GM23248 (cell line): ENCODE results near the gene TTC39A. TPM values are rescaled to one million over a fixed set of nuclear protein-coding genes. Genes with fewer than 3 reads are reported as not detected.

Experiments
- DNase-seq: peaks from one replicate; pipeline ENCODE4 v3.0.0-alpha.2; 2015
- H2AFZ ChIP-seq: fragments of 200-600 bp; sonication (generic); 2 replicates; pipeline ENCODE4 v1.6.1; 2016; ENCODE audit warnings: antibody characterized with exemption
- H3F3A ChIP-seq: fragments of 200-600 bp; sonication (generic); 2 replicates; pipeline ENCODE4 v1.6.1; 2016; ENCODE audit warnings: mild to moderate bottlenecking, antibody characterized with exemption, mixed run types; ENCODE audit not compliant: insufficient read depth
- H3K27ac ChIP-seq: fragments of 200-600 bp; sonication (generic); 2 replicates; pipeline ENCODE4 v1.5.1; 2016; ENCODE audit warnings: mild to moderate bottlenecking
- H3K27me3 ChIP-seq: fragments of 200-600 bp; sonication (generic); replicated peaks from 2 replicates; pipeline ENCODE4 v1.6.1; 2016; ENCODE audit warnings: mild to moderate bottlenecking; ENCODE audit not compliant: insufficient read depth
- H3K36me3 ChIP-seq: fragments of 200-600 bp; sonication (generic); 2 replicates; pipeline ENCODE4 v1.6.1; 2016; ENCODE audit warnings: low read depth, mild to moderate bottlenecking
- H3K4me1 ChIP-seq: fragments of 200-600 bp; sonication (generic); 2 replicates; pipeline ENCODE4 v1.6.1; 2016; ENCODE audit warnings: mild to moderate bottlenecking; ENCODE audit not compliant: insufficient read depth
- H3K4me2 ChIP-seq: fragments of 200-600 bp; sonication (generic); one replicate; pipeline ENCODE4 v1.6.1; 2016; ENCODE audit warnings: mild to moderate bottlenecking; ENCODE audit not compliant: unreplicated experiment
- H3K4me3 ChIP-seq: fragments of 200-600 bp; sonication (generic); 2 replicates; pipeline ENCODE4 v1.5.1; 2016; ENCODE audit warnings: mild to moderate bottlenecking
- H3K79me2 ChIP-seq: fragments of 200-600 bp; sonication (generic); 2 replicates; pipeline ENCODE4 v1.6.1; 2016; ENCODE audit warnings: mild to moderate bottlenecking; ENCODE audit not compliant: insufficient read depth
- H3K9ac ChIP-seq: fragments of 200-600 bp; sonication (generic); 2 replicates; pipeline ENCODE4 v1.6.1; 2016; ENCODE audit warnings: mild to moderate bottlenecking
- H3K9me2 ChIP-seq: fragments of 200-600 bp; sonication (generic); 2 replicates; pipeline ENCODE4 v1.6.1; 2016; ENCODE audit warnings: mixed run types, mild to moderate bottlenecking, moderate library complexity; ENCODE audit not compliant: insufficient read depth
- H3K9me3 ChIP-seq: fragments of 200-600 bp; sonication (generic); one replicate; pipeline ENCODE4 v1.6.1; 2017; ENCODE audit warnings: low read depth
- H4K20me1 ChIP-seq: fragments of 200-600 bp; sonication (generic); 2 replicates; pipeline ENCODE4 v1.6.0; 2016; ENCODE audit not compliant: insufficient read depth
- EZH2 ChIP-seq: fragments of 200-600 bp; sonication (generic); IDR thresholded peaks from 2 replicates; pipeline ENCODE4 v1.6.1; 2018; ENCODE audit warnings: antibody characterized with exemption, mild to moderate bottlenecking; ENCODE audit not compliant: insufficient read depth, poor library complexity, severe bottlenecking
- EZH2phosphoT487 ChIP-seq: fragments of 200-600 bp; sonication (generic); IDR thresholded peaks from 2 replicates; pipeline ENCODE4 v1.6.1; 2018; ENCODE audit warnings: antibody characterized with exemption, moderate library complexity, mild to moderate bottlenecking, low read depth; ENCODE audit not compliant: insufficient read depth
- WGBS, 2 experiments: methylation state at CpG; one replicate each; pipeline ENCODE4 v1.1.6; 2015 to 2017; ENCODE audit warnings: low lambda C conversion rate in 2 of 2, low coverage in 1 of 2; ENCODE audit errors: missing lambda C conversion rate in 2 of 2; 5-methylcytosine and 5-hydroxymethylcytosine counted together
- in situ Hi-C: fragments of 300-500 bp; cut with MboI; formaldehyde crosslinking; loops from 2 replicates; pipeline ENCODE4 v1.15.0; 2020
- polyA plus RNA-seq: library from polyadenylated mRNA; unstranded; fragments of >200 nt; fragmentation: Nextera tagmentation; extraction: Ambion mirVana; gene quantifications from 2 replicates; pipeline ENCODE4 v1.2.1, GENCODE V29; 2016
- total RNA-seq: library from RNA; depleted of rRNA; stranded (reverse); fragments of >200 nt; shearing (Covaris generic); gene quantifications from 2 replicates; pipeline ENCODE4 v1.2.3, GENCODE V29; 2014

TTC39A gene
- total and polyA plus RNA-seq, 2 experiments from 2014 or later, result 0.15 TPM; not detected in 1

GRCh38 chr1:51290489-51290847, 39.9 kb downstream of the TTC39A start:
- H2AFZ ChIP-seq, result no peak overlapping the region
- no peaks in the 10 kb centered on the region for H3K9me2 ChIP-seq
- no peaks in the 10 kb centered on the region for H3K4me1 ChIP-seq
- no peaks in the 10 kb centered on the region for H3K36me3 ChIP-seq
- no peak for DNase-seq
- 81 to 88% methylated on average over 5 of the region's 5 CpGs for WGBS, 2 experiments
- in situ Hi-C loops, result no loop called here
- no peaks in the 10 kb centered on the region for H3F3A ChIP-seq
- no peaks in the 10 kb centered on the region for H4K20me1 ChIP-seq
- H3K27me3 ChIP-seq, result no peaks in the 10 kb centered on the region
- no peak for TF ChIP-seq EZH2
- no peak for TF ChIP-seq EZH2phosphoT487
- H3K9me3 ChIP-seq, result no peaks in the 10 kb centered on the region
- H3K4me3 ChIP-seq, result no peak overlapping the region
- no peaks in the 10 kb centered on the region for H3K79me2 ChIP-seq
- no peak overlapping the region for H3K9ac ChIP-seq
- H3K4me2 ChIP-seq, result no peak overlapping the region
- no peak overlapping the region for H3K27ac ChIP-seq

GRCh38 chr1:51289676-51290488, 40.5 kb downstream of the TTC39A start:
- no peaks in the 10 kb centered on the region for H3F3A ChIP-seq
- no peak for TF ChIP-seq EZH2
- no peak for TF ChIP-seq EZH2phosphoT487
- no peaks in the 10 kb centered on the region for H3K27me3 ChIP-seq
- DNase-seq, result no peak
- H3K9ac ChIP-seq, result no peak overlapping the region
- 60% methylated on average over 8 of the region's 8 CpGs for WGBS, 2 experiments
- H3K4me1 ChIP-seq, result no peaks in the 10 kb centered on the region
- H3K9me2 ChIP-seq, result no peaks in the 10 kb centered on the region
- no peak overlapping the region for H3K27ac ChIP-seq
- H3K4me2 ChIP-seq, result no peak overlapping the region
- no peak overlapping the region for H3K4me3 ChIP-seq
- H2AFZ ChIP-seq, result no peak overlapping the region
- in situ Hi-C loops, result no loop called here
- no peaks in the 10 kb centered on the region for H3K9me3 ChIP-seq
- H4K20me1 ChIP-seq, result no peaks in the 10 kb centered on the region
- H3K79me2 ChIP-seq, result no peaks in the 10 kb centered on the region
- H3K36me3 ChIP-seq, result no peaks in the 10 kb centered on the region

- Histone ChIP-seq H3K27me3 (no peaks in the 10 kb centered on the region), H3K79me2 (no peaks in the 10 kb centered on the region), H3K9me3 (no peaks in the 10 kb centered on the region), H3K4me3 (no peak overlapping the region), H3K36me3 (no peaks in the 10 kb centered on the region), H3K4me2 (no peak overlapping the region), H4K20me1 (no peaks in the 10 kb centered on the region), H3K9ac (no peak overlapping the region), H3K9me2 (no peaks in the 10 kb centered on the region), H2AFZ (no peak overlapping the region), H3F3A (no peaks in the 10 kb centered on the region), H3K27ac (no peak overlapping the region), H3K4me1 (no peaks in the 10 kb centered on the region)
- TF ChIP-seq EZH2phosphoT487, result no peak
- TF ChIP-seq EZH2, result no peak
- 68 to 78% methylated on average over 5 of the region's 5 CpGs for WGBS, 2 experiments
- in situ Hi-C loops, result no loop called here
- no peak for DNase-seq
These were observed 41.8 kb downstream of the TTC39A start for GRCh38 chr1:51288578-51288977.

DNA sequence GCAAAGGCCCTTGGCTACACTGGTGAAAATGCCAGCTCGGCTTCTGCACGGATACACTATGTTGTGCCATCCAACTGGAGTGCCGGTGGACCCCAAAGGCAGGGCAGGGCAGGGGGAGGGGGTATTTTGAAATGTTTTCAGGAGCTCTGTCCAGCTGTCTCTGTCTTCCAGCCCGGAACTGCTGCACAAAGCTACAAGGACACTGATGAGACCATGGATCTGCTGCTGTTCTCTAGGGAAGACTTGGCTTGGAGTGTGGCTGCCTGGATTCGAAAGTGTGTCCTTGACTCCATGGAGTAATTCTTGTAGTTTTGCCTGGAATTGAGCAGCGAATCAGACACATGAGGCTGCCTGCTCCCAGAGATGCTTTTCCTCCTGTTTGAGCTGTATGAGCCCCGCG, 42.4 kb downstream of the TTC39A start:
- H3K27ac ChIP-seq, result no peak overlapping the region
- H3K9ac ChIP-seq, result no peak overlapping the region
- no peak overlapping the region for H2AFZ ChIP-seq
- no peaks in the 10 kb centered on the region for H4K20me1 ChIP-seq
- H3K79me2 ChIP-seq, result no peaks in the 10 kb centered on the region
- H3K4me2 ChIP-seq, result no peak overlapping the region
- no peaks in the 10 kb centered on the region for H3K36me3 ChIP-seq
- in situ Hi-C loops, result no loop called here
- H3K4me3 ChIP-seq, result no peak overlapping the region
- no peaks in the 10 kb centered on the region for H3K27me3 ChIP-seq
- DNase-seq, result no peak
- no peak for TF ChIP-seq EZH2
- TF ChIP-seq EZH2phosphoT487, result no peak
- no peaks in the 10 kb centered on the region for H3K9me3 ChIP-seq
- no peaks in the 10 kb centered on the region for H3K4me1 ChIP-seq
- no peaks in the 10 kb centered on the region for H3F3A ChIP-seq
- H3K9me2 ChIP-seq, result no peaks in the 10 kb centered on the region
- 84 to 92% methylated on average over 8 of the region's 8 CpGs for WGBS, 2 experiments
